ENCODE data around the gene IGFN1. TPM values are rescaled to one million over a fixed set of nuclear protein-coding genes. Genes with fewer than 3 reads are reported as not detected.
"Not testable (repeated sequence)": the region's sequence is repeated elsewhere in the genome, so short reads cannot be mapped to it uniquely, and the experiment has no call there.

Gene IGFN1
- total RNA-seq, 3 donors from 2014 or later = 0.03 to 0.32 (median 0.10) TPM

GRCh38 chr1:201230676-201231075 is 40.1 kb downstream of the IGFN1 start:
- H3K4me1 ChIP-seq (ENCODE audit: low read depth) = no peaks in the 10 kb centered on the region
- TF ChIP-seq CTCF (IDR thresholded peaks at IDR 0.05) = no peak
- ATAC-seq (no peak), DNase-seq (no peak)
- no peak overlapping the region for H3K4me3 ChIP-seq
- H3K36me3 ChIP-seq (ENCODE audit: low read depth) = no peaks in the 10 kb centered on the region
- H3K9me3 ChIP-seq = no peaks in the 10 kb centered on the region
- intact Hi-C loops (cut with DNase I, micrococcal nuclease) = no loop called here

- intact Hi-C loops (cut with DNase I, micrococcal nuclease); H3K9me3 ChIP-seq; DNase-seq; H3K36me3 ChIP-seq (ENCODE audit: low read depth); H3K4me3 ChIP-seq; ATAC-seq; H3K4me1 ChIP-seq (ENCODE audit: low read depth): not testable (repeated sequence)
Observed at GRCh38 chr1:201239646-201240045, 49.0 kb downstream of the IGFN1 start.

GRCh38 chr1:201240171-201240570 is 49.5 kb downstream of the IGFN1 start:
- intact Hi-C loops (cut with DNase I, micrococcal nuclease) = no loop called here
- Histone ChIP-seq H3K4me3 (no peak overlapping the region), H3K9me3 (no peaks in the 10 kb centered on the region), H3K36me3 (ENCODE audit: low read depth) (no peaks in the 10 kb centered on the region), H3K4me1 (ENCODE audit: low read depth) (no peaks in the 10 kb centered on the region)
- no peak for ATAC-seq
- TF ChIP-seq CTCF (IDR thresholded peaks at IDR 0.05) = no peak
- no peak for DNase-seq

GRCh38 chr1:201241736-201242135 is 51.1 kb downstream of the IGFN1 start:
- Histone ChIP-seq H3K4me1 (ENCODE audit: low read depth) (no peaks in the 10 kb centered on the region), H3K9me3 (no peaks in the 10 kb centered on the region), H3K4me3 (no peak overlapping the region), H3K36me3 (ENCODE audit: low read depth) (no peaks in the 10 kb centered on the region)
- intact Hi-C loops (cut with DNase I, micrococcal nuclease) = no loop called here
- ATAC-seq (no peak), DNase-seq (no peak)
- TF ChIP-seq CTCF (IDR thresholded peaks at IDR 0.05) = no peak

GRCh38 chr1:201245082-201245481 is 54.5 kb downstream of the IGFN1 start:
- no peak for TF ChIP-seq CTCF (IDR thresholded peaks at IDR 0.05)
- Histone ChIP-seq H3K4me3 (no peak overlapping the region), H3K4me1 (ENCODE audit: low read depth) (no peaks in the 10 kb centered on the region), H3K9me3 (no peaks in the 10 kb centered on the region), H3K36me3 (ENCODE audit: low read depth) (no peaks in the 10 kb centered on the region)
- ATAC-seq = peak; percentile 59
- intact Hi-C loops (cut with DNase I, micrococcal nuclease) = no loop called here
- DNase-seq = peak in 1 of 3 donors; percentile 24

GRCh38 chr1:201248721-201249559 is 58.3 kb downstream of the IGFN1 start:
- ATAC-seq (no peak), DNase-seq (no peak)
- no peak for TF ChIP-seq CTCF (IDR thresholded peaks at IDR 0.05)
- H3K4me3 ChIP-seq = no peak overlapping the region
- intact Hi-C loops (cut with DNase I, micrococcal nuclease) = no loop called here
- H3K9me3 ChIP-seq = no peaks in the 10 kb centered on the region
- H3K36me3 ChIP-seq (ENCODE audit: low read depth) = no peaks in the 10 kb centered on the region
- no peaks in the 10 kb centered on the region for H3K4me1 ChIP-seq (ENCODE audit: low read depth)

All from mucosa of descending colon (tissue), 3 donors.